T-helper 9 cell (primary cell): Measurements from ENCODE around the gene ST3GAL2.
"Not testable (repeated sequence)": the region's sequence is repeated elsewhere in the genome, so short reads cannot be mapped to it uniquely, and the experiment has no call there.

Experiments used
- DNase-seq: peaks from one replicate; pipeline ENCODE4 v3.0.0-alpha.2; 2020

ST3GAL2 gene

GRCh38 chr16:70467608-70468007 is 28.7 kb upstream of the ST3GAL2 start:
- no peak for DNase-seq

GRCh38 chr16:70467113-70467512 is 28.2 kb upstream of the ST3GAL2 start:
- DNase-seq, result no peak

- DNase-seq, result no peak
Observed at GRCh38 chr16:70466805-70467076, 27.8 kb upstream of the ST3GAL2 start.

- DNase-seq, result no peak
Observed at GRCh38 chr16:70465999-70466804, 27.3 kb upstream of the ST3GAL2 start.

GRCh38 chr16:70463235-70463634 is 24.3 kb upstream of the ST3GAL2 start:
- DNase-seq, result no peak

- DNase-seq, result no peak
Observed at GRCh38 chr16:70460737-70461261, 21.9 kb upstream of the ST3GAL2 start.

GRCh38 chr16:70457446-70458166 is 18.7 kb upstream of the ST3GAL2 start:
- DNase-seq, result no peak

GRCh38 chr16:70455910-70456309 is 17.0 kb upstream of the ST3GAL2 start:
- no peak for DNase-seq

- DNase-seq, result peak; percentile 58
Observed at GRCh38 chr16:70454222-70455034, 15.5 kb upstream of the ST3GAL2 start, which contains the start of gene FCSK. Gene FCSK (plus strand): TSS chr16:70454595. CDS start chr16:70463191, 8,596 bp downstream.

GRCh38 chr16:70453892-70454221 is 15.0 kb upstream of the ST3GAL2 start:
- no peak for DNase-seq

GRCh38 chr16:70453117-70453891 is 14.4 kb upstream of the ST3GAL2 start:
- DNase-seq, result no peak

- not testable (repeated sequence) for DNase-seq
Observed at GRCh38 chr16:70451004-70451340, 12.1 kb upstream of the ST3GAL2 start.

GRCh38 chr16:70450142-70451003 is 11.5 kb upstream of the ST3GAL2 start:
- not testable (repeated sequence) for DNase-seq

- DNase-seq, result no peak
Observed at GRCh38 chr16:70448075-70448474, 9.2 kb upstream of the ST3GAL2 start.

GRCh38 chr16:70444249-70445063 is 5.6 kb upstream of the ST3GAL2 start:
- no peak for DNase-seq

GRCh38 chr16:70442344-70442743 is 3.4 kb upstream of the ST3GAL2 start:
- no peak for DNase-seq

- no peak for DNase-seq
Observed at GRCh38 chr16:70441406-70441990, 2.6 kb upstream of the ST3GAL2 start.

- DNase-seq, result no peak
Observed at GRCh38 chr16:70440009-70440692, 1.3 kb upstream of the ST3GAL2 start.

- DNase-seq, result no peak
Observed at GRCh38 chr16:70438585-70438968, 323 bp downstream of the ST3GAL2 start.
